Measurements from ENCODE around the gene SLC35E4. TPM values are rescaled to one million over a fixed set of nuclear protein-coding genes. Genes with fewer than 3 reads are reported as not detected.
"Not testable (repeated sequence)": the region's sequence is repeated elsewhere in the genome, so short reads cannot be mapped to it uniquely, and the experiment has no call there.

SLC35E4 gene
- total RNA-seq, 1 donor from 2014 or later: 3.4 TPM

DNA sequence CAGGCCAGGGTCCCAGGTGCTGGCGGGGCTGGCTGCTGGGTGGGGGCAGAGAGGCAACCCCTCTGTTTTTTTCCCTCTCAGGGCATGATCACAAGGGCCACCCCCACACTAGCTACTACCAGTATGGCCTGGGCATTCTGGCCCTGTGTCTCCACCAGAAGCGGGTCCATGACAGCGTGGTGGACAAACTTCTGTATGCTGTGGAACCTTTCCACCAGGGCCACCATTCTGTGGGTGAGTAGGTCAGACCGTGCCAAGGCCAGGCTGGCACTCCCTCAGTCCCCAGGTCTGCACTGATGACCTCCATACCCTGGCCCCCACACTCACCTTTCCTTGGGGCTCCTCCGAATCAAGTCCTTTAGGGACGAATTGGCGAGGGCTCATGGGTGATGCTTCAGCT is 21.3 kb upstream of the SLC35E4 start:
- Mint-ChIP-seq H3K27me3 (no peaks in the 10 kb centered on the region), H3K4me1 (ENCODE audit: unreplicated experiment) (peaks cover 2% of the 10 kb centered on the region), H3K36me3 (peaks cover 3% of the 10 kb centered on the region), H3K27ac (no peak overlapping the region), H3K9me3 (no peaks in the 10 kb centered on the region), H3K4me3 (no peak overlapping the region)
- TF ChIP-seq, protein P1, sequence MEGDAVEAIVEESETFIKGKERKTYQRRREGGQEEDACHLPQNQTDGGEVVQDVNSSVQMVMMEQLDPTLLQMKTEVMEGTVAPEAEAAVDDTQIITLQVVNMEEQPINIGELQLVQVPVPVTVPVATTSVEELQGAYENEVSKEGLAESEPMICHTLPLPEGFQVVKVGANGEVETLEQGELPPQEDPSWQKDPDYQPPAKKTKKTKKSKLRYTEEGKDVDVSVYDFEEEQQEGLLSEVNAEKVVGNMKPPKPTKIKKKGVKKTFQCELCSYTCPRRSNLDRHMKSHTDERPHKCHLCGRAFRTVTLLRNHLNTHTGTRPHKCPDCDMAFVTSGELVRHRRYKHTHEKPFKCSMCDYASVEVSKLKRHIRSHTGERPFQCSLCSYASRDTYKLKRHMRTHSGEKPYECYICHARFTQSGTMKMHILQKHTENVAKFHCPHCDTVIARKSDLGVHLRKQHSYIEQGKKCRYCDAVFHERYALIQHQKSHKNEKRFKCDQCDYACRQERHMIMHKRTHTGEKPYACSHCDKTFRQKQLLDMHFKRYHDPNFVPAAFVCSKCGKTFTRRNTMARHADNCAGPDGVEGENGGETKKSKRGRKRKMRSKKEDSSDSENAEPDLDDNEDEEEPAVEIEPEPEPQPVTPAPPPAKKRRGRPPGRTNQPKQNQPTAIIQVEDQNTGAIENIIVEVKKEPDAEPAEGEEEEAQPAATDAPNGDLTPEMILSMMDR (conservative IDR thresholded peaks at IDR 0.05): no peak
- DNase-seq (ENCODE audit: extremely low spot score, unreplicated experiment): no peak

DNA sequence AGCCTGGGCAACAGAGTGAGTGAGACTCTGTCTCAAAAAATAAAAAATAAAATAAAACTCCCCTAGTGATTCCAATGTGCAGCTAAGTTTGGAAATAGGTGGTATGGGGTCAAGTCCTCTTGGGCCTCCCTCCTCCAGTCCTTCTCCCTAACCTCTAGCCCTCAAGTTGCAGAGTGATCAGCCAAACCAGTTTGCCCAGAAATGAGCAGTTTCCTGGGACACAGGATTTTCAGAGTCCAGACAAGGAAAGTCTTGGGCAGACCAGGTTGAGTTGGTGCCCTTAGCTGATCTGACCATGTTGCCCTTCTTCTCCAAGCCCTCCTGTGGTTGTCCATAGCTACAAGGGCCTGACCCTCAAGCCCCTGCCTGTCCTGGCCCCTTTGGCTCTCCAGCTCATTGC is 20.7 kb upstream of the SLC35E4 start:
- H3K27ac Mint-ChIP-seq: no peak overlapping the region
- no peaks in the 10 kb centered on the region for H3K27me3 Mint-ChIP-seq
- TF ChIP-seq, protein P1 (conservative IDR thresholded peaks at IDR 0.05): no peak
- H3K4me1 Mint-ChIP-seq (ENCODE audit: unreplicated experiment): no peaks in the 10 kb centered on the region
- peaks cover 3% of the 10 kb centered on the region for H3K36me3 Mint-ChIP-seq
- no peak overlapping the region for H3K4me3 Mint-ChIP-seq
- H3K9me3 Mint-ChIP-seq: no peaks in the 10 kb centered on the region
- DNase-seq (ENCODE audit: extremely low spot score, unreplicated experiment): no peak

DNA sequence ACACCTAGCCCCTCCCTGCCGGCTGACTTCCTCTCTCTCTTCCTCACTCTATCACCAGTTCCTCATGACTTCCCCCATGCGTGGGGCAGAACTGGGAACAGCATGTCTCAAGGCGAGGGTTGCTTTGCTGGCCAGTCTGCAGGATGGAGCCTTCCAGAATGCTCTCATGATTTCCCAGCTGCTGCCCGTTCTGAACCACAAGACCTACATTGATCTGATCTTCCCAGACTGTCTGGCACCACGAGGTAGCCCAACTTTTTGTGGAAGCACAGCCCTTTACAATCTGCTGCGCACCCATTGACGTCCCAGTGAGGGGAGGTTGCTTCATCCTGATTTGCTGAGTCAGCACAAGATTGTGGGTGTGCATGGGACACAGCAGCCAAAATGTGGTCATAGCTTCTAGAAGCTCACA is 20.0 kb upstream of the SLC35E4 start:
- Mint-ChIP-seq H3K4me1 (ENCODE audit: unreplicated experiment) (no peaks in the 10 kb centered on the region), H3K27me3 (no peaks in the 10 kb centered on the region), H3K4me3 (no peak overlapping the region), H3K36me3 (peaks cover 3% of the 10 kb centered on the region), H3K9me3 (no peaks in the 10 kb centered on the region), H3K27ac (no peak overlapping the region)
- TF ChIP-seq, protein P1 (conservative IDR thresholded peaks at IDR 0.05): no peak
- DNase-seq (ENCODE audit: extremely low spot score, unreplicated experiment): no peak

DNA sequence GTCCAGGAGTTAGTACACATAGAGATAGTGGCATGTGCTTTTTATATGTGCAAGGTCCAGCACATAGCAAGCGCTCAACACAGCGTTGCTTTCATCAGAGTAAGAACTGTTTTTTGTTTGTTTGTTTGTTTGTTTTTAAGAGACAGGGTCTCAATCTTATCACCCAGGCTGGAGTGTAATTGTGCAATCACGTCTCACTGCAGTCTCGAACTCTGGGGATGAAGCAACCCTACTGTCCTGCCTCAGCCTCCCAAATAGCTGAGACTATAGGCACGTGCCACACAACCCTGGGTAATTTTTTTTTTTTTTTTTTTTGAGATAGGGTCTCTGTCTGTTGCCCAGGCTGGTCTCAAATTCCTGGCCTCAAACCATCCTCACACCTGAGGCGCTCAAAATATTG is 17.8 kb upstream of the SLC35E4 start:
- Mint-ChIP-seq H3K4me1 (ENCODE audit: unreplicated experiment) (no peaks in the 10 kb centered on the region), H3K27me3 (no peaks in the 10 kb centered on the region), H3K27ac (no peak overlapping the region), H3K9me3 (no peaks in the 10 kb centered on the region), H3K4me3 (no peak overlapping the region), H3K36me3 (peaks cover 3% of the 10 kb centered on the region)
- no peak for DNase-seq (ENCODE audit: extremely low spot score, unreplicated experiment)
- TF ChIP-seq, protein P1 (conservative IDR thresholded peaks at IDR 0.05): no peak

DNA sequence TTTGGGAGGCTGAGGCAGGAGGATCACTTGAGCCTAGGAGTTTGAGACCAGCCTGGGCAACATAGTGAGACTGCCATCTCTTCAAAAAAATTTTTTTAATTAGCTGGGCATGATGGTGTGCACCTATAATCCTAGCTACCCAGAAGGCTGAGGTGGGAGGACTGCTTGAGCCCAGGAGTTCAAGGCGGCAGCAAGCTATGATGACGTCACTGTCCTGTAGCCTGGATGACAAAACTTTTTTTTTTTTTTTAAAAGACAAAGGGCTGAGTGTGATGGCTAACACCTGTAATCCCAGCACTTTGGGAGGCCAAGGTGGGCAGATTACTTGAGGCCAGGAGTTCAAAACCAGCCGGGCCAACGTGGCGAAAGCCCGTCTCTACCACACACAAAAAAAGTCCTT is 15.7 kb upstream of the SLC35E4 start:
- H3K4me3 Mint-ChIP-seq; H3K9me3 Mint-ChIP-seq; H3K27ac Mint-ChIP-seq; DNase-seq (ENCODE audit: extremely low spot score, unreplicated experiment); H3K4me1 Mint-ChIP-seq (ENCODE audit: unreplicated experiment); H3K36me3 Mint-ChIP-seq; H3K27me3 Mint-ChIP-seq: not testable (repeated sequence)

DNA sequence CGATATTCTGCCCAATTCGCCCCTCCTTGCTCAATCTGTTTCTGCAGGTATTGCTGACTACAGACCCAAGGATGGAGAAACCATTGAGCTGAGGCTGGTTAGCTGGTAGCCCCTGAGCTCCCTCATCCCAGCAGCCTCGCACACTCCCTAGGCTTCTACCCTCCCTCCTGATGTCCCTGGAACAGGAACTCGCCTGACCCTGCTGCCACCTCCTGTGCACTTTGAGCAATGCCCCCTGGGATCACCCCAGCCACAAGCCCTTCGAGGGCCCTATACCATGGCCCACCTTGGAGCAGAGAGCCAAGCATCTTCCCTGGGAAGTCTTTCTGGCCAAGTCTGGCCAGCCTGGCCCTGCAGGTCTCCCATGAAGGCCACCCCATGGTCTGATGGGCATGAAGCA is 9.2 kb upstream of the SLC35E4 start:
- Mint-ChIP-seq H3K27ac (no peak overlapping the region), H3K27me3 (no peaks in the 10 kb centered on the region), H3K4me1 (ENCODE audit: unreplicated experiment) (no peaks in the 10 kb centered on the region), H3K4me3 (no peak overlapping the region), H3K36me3 (no peaks in the 10 kb centered on the region), H3K9me3 (no peaks in the 10 kb centered on the region)
- no peak for DNase-seq (ENCODE audit: extremely low spot score, unreplicated experiment)
- TF ChIP-seq, protein P1 (conservative IDR thresholded peaks at IDR 0.05): no peak
